Peyer's patch (tissue), 4 donors: ENCODE data around the gene SIKE1.

ENCODE experiments used
- CTCF ChIP-seq, 6 experiments: fragments of 450-650 bp in 4 of 6; fragments of 200-600 bp in 2 of 6; sonication (generic) in 1 of 6; IDR thresholded peaks; one replicate each; pipeline ENCODE4 v1.5.1; 2017 to 2019; ENCODE audit warnings: antibody characterized with exemption in 6 of 6, mild to moderate bottlenecking in 3 of 6, moderate library complexity in 1 of 6
- POLR2A ChIP-seq, 2 donors: fragments of 450-650 bp; IDR thresholded peaks; one replicate each; pipeline ENCODE4 v1.5.1; 2017; ENCODE audit warnings: antibody characterized with exemption in 2 of 2, mild to moderate bottlenecking in 2 of 2, moderate library complexity in 2 of 2

- TF ChIP-seq POLR2A (IDR thresholded peaks at IDR 0.05) (no peak), CTCF (IDR thresholded peaks at IDR 0.05) (no peak)
Measured at GRCh38 chr1:114728553-114728952, 51.9 kb downstream of the SIKE1 start.
